HG02973 (cell line): ENCODE results near the gene CAMK1.

Experiments
- ATAC-seq: cut with Tn5 transposase; IDR thresholded peaks from one replicate; pipeline ENCODE4 v1.9.1; 2021; ENCODE audit warnings: moderate library complexity; ENCODE audit not compliant: unreplicated experiment

The CAMK1 gene

DNA sequence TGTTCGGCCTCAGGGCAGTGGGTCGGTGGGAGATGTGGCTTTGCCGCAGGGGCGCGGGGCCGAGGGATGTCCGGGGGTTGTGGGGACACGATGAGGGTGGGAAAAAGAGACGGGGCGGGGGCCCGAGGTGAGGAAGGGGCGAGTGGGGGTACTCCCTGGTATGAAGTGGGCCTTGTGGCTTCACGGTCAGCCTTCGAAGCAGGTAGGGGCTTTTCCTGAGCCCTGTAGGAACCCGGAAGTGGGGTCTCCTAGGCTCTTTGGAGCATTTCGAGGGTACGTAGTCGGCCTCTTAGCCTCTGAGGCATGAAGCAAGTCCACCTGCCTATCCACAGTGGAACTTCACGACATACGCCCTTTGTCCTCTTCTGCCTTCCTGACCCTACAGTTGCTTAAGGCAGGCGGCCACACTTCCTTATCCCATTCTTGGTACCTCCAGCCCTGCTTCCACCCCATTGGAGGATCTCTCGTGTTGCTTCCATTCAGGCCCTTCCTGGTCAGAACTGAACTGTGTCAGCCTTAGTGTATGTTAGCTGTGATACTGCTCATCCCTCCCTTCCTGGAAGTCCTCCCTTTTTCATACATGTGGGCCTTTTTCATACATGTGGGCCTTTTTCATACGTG, 23.5 kb upstream of the CAMK1 start:
- no peak for ATAC-seq

DNA sequence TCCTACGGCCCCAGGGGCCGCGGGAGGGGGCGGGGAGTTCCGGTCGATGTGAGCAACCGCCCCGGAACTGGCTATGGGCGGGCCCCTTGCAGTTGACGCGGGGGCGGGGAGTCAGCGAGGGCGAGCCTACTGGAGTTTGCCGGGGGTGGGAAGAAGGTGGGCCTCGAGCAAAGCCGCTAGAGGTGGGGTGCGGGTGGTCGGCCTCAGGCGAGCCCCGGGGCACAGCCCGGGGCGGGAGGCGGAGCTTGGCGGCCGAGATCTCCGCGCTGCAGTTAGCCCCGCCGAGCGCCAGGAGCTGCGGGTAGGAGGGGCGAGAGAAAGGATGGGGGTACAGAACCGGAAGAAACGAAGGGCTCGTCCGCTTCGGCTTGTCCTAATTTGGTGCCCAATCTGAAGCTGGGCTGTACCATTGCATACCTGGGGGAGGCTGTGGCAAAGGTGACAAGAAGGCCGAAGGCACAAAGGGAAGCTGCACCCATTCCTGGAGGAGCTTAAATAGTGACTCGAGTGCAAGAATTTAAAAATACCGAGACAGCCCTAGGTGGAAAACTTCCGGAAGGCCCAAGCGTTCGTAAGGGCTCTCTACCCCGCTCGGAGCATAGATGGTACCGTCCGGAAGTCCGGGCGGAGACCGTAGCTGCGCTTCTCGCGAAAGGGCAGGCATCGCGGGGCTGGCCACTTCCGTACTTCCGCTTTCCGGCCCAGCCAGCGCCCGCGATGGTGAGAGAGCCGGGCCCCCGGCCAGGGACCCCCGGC, 22.8 kb upstream of the CAMK1 start, which contains the start of the genes ARPC4 and TADA3:
Gene ARPC4 (plus strand): TSS at position 678 of the 756 bp plus-strand sequence. CDS start 40 bp downstream, at position 718.
Gene TADA3 (minus strand): TSS at position 69 of the 756 bp plus-strand sequence. CDS start 1,007 bp downstream, outside the sequence.
- ATAC-seq = peak; percentile 84

DNA sequence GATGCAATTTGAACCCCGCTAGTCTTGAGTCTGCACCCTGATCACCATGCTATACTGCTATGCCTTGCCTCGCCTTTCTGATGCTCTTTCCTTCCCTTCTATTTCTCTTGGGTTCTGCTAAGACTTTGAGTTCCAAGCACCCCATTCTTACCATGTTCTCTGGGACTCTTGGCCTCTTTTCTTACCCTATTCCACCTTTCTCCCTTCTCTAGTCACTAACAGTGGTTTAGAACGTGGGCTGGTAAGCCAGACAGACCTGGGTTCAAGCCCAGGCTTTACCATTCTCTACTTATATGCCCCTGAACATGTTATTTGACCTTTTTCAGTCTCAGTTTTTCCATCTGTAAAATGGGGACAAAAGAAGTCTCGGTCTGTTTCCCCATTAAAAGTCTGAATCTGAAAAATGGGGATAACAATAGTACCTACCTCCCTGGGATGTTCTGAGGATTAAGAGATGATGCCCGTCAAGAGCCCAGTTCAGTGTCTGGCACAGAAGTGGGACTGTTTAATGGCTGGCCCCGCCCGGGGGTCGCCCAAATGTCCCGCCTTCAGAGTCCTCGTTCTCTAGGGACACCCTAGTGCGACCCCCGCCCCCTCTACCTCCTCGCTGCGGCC, 22.1 kb upstream of the CAMK1 start:
- ATAC-seq = no peak

DNA sequence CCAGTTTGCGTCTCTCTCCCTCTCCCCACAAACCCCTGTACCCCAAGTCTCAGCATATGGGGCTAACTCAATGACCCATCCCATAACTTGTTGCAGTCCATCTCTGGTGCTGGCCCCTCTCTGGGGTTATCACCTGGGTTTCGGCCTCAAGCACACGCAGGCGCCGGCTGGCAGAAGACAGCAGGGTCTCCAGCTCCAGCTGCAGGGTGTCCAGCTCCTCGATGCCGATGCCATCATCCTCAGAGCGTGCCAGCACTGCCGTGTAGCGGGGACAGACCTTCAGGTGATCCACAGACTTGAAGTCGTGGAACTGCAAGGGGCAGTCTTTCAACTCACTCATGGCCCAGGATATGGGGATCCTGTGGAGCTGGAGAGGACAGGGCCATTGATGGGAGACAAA, 21.4 kb upstream of the CAMK1 start:
- ATAC-seq = no peak

DNA sequence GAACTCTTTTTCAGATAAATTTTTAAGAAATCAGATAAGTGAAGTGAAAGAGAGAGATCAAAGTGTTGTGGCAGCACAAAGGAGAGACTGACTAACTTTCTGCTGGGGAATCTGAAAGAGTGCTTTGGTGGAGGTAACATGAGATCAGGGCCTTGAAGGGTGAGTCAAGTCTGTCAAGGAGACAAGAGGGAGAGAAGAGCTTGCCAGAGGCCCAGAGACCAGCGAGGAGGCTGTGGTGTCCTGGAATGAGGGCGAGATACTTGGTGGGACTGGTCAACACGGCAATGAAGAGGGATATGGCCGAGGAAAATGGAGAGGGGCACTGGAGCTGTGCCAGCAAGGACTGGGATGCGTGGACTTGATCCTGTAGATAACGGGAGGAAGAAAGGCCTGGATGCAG, 18.0 kb upstream of the CAMK1 start:
- ATAC-seq = no peak

DNA sequence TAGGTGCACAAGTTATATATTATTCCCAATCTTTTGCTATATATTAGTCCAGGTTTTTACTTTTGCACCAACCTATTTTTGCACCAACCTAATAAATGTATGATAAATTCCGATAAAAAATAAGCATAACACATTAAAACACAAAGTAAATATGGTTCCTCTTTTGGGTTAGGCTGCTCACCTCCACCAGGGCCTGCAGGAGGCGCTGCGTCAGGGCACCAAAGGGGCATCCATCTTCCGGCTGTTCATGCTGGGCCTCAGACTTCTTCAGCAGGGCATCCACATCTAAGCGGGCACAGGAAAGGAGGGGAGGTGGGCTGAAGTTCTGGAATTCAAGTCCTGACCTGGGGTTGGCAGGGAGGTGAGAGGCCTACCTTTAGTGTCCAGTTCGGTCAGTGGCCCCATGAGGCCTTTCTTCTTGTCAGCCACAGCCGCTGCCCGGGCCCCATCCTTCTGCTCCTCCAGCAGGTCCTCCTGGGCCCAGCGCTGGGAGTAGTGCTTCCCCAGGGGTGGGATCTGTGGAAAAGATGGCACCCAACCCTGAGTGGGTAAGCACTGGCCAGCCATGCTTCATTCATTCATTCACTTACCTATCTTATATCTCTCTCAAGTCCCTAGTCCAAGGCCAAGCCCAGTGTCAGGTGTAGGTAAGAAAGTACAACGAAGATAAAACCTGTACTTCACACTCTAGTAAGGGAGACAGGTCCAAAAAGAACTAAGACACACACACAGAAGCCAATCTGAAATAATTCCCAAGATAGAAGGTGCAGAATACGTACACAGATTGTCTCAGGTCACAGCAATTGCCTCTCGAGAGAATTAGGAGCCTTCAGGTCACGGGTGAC, 17.3 kb upstream of the CAMK1 start:
- no peak for ATAC-seq

DNA sequence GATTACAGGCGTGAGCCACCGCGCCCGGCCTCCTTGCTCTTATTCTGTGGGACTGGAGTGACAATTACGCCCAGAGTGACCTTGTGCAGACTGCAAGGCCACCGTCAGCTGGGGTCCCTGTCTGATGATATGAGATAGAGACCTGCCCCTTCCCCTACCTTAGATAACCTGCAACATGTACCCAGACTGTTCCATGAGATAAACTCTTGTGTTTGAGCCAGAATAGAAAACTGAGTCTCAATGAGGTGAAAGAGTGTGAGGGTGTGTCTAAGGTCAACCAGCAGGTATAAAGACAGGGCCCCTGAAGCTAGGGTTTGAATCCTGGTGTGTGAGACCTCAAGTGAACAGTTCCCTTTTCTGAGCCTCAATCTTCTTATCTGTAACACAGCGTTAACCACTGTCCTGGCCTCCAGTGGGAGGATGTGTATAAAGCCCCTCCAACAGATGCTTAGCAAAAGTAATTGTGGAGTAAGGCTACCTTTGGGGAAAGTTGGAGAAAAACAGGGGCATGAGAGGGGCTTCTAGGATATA, 16.5 kb upstream of the CAMK1 start:
- no peak for ATAC-seq

DNA sequence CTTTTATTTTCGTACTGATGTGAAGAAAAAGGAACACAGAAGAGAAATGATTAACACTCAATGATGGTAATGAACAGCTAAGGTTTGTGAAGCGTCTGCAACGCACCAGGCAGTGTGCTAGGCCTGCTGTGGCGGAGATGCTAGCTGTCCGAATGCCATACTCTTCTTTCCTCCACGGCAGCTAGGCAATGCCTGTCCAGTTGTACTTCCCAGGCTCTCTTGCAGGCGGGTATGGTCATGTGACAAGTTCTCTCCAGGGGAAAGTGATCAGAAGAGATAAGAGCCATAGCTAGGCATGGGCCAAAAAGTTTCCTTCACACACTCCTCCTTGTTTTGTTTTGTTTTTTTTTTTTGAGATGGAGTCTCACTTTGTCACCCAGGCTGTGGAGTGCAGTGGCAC, 15.9 kb upstream of the CAMK1 start:
- no peak for ATAC-seq

DNA sequence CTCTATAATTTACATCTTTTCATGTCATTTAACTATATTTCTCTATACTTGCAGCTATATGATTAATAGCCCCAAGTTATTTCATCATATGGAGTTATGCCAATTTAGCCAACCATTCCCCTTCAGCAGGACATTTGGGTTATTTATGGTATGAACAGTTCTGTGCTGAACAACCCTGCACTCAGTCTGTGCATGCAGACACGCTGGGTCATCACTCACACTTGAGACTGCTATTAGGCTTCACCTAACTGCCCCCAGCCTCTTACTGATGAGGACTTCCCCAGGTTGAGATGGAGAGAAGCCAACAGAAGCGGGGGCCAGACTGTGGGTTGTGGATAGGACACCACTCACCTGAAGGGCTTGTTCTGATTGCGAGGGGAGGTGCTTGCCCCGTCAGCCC, 15.2 kb upstream of the CAMK1 start:
- ATAC-seq = no peak

DNA sequence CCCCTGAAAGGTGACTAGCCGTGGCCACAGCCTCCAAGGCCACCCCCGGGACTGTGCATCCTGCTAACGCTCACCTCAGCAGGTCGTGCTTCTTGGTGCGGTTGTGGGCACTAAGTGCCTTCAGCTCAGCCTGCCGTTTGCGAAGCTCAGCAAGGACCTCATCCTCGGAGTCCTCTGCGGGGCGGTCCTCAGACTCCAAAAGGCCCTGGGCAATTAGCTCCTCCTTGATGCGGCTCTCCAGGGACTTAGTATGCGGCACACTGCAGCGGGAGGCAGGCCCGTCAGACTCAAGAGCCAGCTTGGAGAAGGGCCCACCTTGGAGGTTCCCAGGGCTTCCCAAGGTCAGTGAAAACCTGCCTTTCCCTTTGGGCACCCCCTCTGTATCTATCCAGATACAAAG, 14.2 kb upstream of the CAMK1 start:
- ATAC-seq = no peak

DNA sequence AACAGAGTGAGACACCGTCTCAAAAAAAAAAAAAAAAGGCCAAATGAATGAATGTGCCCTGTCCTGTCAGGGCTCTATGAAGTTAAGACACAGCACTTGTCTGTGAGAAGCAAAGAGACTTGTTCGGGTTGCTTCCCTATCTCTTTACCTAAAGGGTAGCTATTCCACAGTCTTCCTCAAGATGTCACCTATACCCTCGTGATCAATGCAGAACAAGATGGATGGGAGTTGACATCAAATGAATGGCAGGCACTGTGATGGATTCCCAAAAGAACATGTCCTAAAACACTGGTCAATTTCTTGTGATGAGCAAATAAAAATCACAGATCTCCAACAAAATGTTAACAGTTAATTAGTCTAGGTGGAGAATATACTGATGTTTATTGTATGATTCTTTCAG, 13.0 kb upstream of the CAMK1 start:
- no peak for ATAC-seq

DNA sequence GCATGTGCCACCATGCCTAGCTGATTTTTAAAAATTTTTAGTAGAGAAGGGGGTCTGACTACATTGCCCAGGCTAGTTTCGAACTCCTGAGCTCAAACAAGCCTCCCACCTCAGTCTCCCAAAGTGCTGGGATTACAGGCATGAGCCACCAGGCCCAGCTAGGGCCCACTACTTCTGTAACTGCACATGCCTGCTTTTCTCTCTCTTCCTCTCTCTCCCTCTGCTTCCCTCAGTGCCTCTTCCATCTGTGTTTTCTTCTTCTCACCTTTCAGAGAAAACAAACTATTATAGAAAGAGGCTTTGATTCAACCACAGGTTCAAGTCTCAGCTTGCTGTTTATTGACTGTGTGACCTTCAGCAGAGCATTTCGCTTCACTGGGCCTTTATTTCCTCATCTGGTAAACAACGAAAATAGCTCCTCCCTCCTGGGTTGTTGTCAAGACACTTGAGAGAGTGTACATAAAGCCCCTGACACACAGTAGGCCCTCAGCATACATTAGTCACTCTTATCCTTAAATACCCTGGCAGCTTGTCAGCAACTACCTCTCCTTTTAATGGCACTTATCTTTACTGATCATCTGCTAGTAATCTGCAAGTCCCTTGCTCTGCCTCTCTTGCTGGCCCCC, 12.3 kb upstream of the CAMK1 start:
- no peak for ATAC-seq

DNA sequence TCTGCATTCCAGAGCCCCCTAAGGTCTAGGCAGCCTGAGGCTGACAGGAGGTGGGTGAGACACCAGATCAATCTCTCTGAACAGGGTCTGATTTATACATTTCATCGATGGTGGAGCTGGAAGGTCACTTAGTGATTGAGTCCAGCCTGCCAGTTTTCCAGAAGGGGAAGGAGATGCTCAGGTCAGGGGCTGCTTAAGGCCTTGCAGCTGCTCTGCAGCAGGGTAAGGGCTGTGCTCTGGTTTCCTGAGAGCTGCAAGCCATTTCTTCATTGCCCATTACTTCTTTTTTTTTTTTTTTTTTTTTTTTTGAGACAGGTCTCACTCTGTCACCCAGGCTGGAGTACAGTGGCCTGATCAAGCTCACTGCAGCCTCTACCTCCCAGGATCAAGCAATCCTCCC, 11.8 kb upstream of the CAMK1 start:
- no peak for ATAC-seq

DNA sequence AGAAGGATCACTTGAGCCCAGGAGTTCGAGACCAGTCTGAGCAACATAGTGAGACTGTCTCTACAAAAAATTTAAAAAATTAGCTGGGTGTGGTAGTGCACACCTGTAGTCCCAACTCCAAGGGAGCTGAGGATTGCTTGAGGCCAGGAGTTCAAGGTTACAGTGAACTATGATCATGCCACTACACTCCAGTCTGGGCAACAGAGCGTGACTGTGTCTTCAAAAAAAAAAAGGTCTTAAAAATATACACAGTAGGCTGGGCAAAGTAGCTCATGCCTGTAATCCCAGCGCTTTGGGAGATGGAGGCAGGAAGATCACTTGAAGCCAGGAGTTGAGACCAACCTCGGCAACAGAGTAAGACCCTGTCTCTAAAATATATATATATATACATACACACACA, 11.2 kb upstream of the CAMK1 start:
- no peak for ATAC-seq

DNA sequence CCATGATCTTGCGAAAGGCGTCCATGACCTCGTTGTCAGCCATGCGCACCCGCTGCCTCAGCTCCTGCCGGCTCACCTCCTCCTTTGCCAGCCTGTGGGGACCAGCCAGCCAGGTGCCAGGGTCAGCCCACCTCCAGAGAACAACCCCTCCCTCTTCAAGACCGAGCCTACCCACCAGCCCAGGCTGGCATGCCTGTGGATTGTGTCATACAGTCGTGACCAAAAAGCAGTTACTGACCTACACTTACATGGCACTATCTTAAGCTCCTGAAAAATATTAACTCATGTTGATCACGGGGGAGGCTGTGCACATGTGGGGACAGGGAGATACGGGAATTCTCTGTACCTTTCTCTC, 10.7 kb upstream of the CAMK1 start:
- ATAC-seq = no peak

DNA sequence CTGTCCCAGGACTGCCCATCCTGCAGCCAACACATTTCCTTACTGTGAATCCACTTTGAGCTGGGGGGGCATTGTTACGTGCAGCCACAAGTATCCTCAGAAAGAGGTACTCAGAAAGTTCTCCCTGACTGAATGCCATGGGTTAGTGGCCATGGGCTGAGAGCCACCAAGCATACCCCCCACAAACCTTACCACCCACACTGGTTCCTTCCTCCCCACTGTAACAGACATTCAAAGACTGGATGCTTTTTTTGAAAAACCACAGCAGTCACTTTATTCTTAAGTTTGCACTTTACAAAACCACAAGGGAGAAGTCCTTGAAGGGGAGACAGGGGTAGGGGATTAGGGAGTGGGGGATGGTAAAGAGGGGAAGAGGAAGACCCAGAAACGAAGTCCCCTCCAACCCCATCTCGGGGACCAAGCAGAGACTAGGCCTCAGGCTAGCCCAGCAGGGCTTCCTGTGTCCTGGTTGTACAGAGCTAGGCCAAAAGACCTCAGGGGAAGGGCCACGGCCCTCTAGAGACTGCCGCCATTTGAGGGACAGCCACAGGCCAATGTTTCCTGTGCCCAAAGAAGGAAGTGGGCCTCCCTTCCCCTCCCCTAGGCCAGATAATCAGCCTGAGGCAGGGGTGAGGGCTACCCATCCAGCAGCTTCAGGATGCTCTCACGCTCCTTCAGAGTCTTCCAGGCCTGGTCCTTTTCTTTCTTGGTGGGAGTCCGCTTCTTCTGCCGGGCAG, 10.1 kb upstream of the CAMK1 start:
- no peak for ATAC-seq

DNA sequence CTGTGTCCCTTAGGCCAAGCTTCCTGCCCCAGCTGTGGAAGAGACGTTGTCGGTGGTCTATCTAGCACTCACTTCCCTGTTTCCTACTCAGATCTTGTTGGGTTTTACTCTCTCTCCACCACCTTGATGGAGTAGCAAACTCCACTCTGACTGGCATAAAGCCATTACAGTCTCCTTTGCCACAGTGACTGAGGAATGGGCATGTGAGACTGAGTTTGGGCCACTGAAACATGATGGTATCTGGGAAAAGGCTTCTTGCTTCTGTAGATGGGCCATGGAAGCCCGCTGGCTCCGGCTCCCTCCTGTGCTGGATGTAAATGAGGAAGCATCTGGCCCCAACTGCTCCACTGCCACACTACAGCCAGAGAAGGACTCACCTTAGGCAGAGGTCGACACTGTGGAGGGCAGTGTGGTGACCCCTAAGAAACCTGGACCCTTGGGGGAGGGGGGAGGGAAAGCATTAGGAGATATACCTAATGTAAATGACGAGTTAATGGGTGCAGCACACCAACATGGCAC, 9.4 kb upstream of the CAMK1 start:
- no peak for ATAC-seq

DNA sequence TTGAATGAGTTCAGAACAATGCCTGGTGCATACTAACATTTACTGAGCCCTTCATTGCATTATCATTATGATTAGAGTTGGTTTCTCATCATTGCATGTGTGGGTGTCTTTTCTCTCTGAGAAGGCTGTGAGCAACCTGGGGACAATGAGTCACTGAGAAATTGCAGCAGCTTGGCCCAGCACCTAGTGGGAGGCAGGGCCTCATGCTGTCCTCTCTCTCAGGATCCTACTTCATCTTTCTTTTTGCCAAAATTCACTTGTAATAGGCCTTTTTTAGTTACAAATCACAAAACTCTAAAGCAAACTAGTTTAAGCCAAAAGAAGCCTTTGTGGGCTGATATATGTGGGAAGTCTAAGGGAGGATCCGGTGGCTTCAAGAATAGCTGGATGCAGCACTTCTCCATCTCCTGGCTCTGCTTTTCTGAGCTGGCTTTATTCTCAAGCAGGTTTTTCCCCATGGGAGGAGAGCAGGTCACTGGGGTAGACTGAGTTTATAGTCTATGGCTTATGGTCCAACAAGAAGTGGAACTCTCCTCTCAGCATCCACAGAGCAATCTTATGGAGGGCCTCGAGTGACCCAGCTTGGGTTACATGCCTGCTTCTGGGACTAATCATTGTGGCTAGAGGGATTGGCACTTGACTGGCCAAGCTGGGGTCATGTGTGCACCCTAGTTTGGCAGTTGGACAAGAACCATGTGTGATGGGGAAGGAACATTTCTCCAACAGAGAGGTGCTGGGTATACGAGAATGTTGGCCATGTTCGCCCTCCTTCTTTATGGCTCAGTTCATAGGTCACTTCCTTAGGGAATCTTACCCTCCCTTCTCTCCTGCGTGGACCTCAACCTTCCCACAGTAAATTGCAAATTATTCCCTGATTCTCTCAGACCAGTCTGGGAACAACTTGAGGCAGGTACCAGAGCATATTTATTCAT, 8.7 kb upstream of the CAMK1 start:
- no peak for ATAC-seq

DNA sequence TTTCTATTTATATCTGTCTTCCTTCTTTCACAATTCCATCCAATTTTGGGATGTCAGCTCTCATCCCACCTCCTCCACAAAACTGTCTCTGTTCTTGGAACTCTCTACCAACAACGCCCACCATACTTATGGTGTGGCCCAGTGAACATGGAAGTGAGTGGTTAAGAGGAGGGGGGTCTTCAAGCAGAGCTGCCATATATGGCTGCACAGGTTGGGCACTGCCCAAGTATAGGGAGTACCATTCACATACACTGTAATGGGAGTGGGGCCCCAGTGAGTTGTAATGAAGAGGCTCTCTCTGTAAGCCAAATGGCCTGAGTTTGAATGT, 7.9 kb upstream of the CAMK1 start:
- no peak for ATAC-seq
